Ramos (cell line): ENCODE data around the gene INSC.

Experiments used
- in situ Hi-C: fragments of 300-500 bp; cut with MboI; formaldehyde crosslinking; loops from one replicate; pipeline ENCODE4 v1.14.3; 2022; ENCODE audit warnings: low sequenced_read_pairs; ENCODE audit not compliant: unreplicated experiment

Gene INSC

DNA sequence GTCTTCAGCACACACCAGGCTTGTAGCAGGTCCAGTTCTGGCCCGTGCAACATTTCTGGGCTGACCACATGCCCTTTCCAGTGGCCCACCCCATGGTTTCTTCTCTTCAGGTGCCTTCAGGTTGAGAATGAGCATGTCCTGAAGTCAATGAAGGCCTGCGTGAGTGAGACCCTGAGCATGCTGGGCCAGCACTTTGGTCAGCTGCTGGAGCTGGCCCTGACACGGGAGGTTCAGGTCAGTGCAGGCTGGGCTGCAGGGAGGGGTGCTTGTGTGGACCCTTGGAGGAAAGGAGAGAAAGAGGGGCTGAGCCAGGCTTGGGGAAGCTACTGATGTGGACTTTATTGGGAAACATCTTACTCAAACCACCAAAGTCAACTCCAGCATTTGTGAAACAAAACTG is 63.5 kb downstream of the INSC start:
- in situ Hi-C loops = no loop called here

DNA sequence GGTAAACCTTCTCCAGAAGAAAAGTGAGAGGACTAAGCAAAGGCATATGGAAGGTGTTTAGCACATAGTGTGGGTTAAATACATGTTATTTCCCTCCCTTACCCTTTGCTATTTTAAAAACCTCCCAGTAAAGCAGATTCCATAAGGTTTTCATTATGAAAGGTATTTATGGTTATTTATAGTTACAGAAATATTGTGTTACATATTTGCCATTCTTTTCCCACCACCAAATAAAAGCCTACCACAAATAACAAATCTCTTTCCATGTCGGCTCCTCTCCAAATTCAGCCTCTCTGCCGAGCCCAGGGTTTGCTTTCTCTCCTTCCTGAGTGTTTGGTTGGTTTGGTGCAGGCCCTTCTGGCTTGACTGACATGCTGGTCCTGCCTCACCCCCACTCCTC is 64.4 kb downstream of the INSC start:
- in situ Hi-C loops = no loop called here

DNA sequence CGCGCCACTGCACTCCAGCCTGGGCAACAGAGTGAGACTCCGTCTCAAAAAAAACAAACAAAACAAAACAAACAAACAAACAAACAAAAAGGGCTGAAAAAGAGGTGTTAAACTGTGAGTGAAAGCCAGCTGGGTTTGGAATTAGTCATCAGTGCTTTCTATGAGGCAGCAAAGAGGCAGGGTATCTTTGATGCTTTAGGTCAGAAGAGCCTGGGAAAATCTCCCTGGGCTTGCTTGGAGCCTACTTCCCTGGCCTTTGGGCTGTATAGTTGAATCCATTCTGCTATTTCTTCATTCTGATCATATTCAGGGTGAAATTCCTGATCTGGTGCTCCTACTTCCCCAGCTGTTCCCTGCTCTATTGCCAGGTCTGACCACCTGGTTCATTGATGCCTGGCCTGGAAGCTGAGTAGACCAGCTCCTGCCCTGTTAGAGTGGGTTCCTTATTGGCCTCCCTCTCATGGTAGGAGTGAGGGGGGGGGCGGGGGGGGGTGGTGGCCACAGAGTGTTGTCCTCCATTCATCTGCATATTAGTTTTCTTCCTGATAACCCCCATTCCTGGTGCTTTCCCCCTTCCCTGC is 65.6 kb downstream of the INSC start:
- in situ Hi-C loops = no loop called here

DNA sequence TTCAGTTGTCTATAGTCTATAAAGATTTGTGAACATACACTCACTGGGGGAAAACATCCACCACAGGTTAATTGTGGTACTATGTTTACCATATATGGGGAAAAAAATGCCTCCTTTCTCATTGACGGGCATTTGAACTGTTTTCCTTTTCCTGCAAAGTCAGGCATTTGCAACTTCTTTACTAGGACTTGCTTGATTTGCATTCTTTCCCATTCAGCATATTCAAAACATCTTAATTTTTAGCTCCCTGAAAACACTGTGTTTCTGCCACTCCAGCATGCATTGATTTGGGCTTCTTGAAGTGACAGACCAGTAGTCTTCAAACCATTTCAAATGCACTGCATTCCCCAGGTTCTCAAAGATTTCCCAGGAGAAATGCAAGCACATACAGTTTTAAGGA is 67.6 kb downstream of the INSC start:
- in situ Hi-C loops = no loop called here

DNA sequence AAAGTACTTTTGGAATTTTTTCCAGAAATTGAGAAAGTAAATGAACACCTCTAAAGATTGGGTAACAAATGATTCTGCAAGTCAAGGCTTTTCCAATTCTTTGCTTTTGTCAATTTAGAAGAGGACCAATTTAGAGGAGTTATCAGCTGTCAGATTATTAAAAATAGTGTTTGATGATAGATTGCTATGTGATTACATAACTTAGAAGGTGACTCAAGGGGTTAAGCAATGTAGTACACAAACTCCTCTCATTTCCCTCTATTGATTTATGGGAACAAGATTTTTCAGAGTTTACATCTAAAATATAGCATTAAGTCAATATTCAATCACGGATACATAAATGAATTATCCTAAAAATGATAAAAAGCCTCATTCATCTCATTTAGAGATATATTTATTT is 70.3 kb downstream of the INSC start:
- in situ Hi-C loops = no loop called here

DNA sequence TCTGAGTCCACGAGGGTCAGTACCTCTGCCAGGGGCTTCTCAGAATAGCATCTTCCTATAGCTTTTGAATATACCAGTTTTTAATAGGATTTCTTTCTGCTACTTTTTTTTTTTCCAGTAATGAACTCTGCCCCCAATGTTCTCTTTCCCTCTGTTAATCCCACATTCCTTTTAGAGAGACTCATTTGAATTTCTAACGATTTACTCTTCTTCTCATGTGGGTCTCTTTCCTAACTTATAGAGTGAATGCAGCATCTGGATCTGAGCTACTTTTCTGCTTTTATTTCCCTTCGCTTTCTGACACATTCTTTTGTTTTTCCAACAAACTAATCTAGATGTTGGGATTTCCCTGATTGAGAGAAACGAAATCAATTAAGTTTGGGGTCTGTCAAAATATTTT is 71.4 kb downstream of the INSC start:
- in situ Hi-C loops = no loop called here

DNA sequence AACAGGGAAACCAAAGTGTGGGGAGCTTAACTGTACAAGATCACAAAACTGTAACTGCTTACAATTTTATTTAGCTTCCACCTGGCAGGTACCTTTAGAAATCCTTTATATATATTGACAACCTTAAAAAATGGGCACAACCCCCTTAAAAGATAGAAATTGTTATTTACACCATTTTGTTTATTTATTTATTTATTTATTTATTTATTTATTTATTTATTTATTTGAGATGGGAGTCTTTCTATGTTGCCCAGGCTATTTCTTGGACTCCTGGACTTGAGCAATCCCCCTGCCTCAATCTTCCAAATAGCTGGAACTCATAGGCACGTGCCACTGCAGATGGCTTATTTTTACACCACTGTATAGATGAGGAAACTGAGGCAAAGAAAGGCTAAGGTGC is 74.5 kb downstream of the INSC start:
- in situ Hi-C loops = no loop called here

DNA sequence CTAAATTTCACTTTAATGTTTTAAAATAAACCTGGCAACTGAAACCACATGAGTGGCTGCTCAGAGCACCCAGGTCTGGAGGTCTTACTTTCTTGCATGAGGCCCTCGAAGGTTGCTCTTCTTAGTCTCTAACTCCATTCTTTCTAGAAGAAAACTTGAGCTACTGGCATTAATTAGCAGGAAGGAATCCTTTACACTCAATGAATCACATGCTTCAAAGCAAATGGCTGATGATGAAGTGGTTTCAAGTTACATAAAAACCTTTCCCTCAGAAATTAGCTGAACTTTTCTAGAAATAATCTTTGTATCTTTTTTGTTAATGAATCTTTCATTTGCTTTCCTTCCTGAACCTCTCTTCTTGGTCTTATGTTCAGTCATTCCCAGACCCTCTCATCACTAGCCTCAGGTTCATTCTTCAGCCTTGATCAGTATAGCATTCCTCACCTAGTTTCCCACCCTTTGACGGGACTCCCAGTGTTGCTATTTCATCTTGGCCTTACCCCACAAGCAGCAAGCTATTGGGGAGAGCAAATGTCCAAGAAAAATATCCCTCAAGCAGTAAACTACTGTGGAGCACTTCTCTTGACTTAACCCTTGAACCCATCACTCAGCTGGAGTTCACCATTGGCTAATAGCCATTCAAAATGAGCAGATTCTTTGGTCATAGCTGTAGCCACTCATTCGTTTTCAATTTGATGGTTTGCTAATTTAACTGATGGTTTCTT is 75.1 kb downstream of the INSC start:
- in situ Hi-C loops = loop anchor here (10.0 kb wide), 1 partner anchor 85 kb away; no protein-coding TSS in a partner anchor

DNA sequence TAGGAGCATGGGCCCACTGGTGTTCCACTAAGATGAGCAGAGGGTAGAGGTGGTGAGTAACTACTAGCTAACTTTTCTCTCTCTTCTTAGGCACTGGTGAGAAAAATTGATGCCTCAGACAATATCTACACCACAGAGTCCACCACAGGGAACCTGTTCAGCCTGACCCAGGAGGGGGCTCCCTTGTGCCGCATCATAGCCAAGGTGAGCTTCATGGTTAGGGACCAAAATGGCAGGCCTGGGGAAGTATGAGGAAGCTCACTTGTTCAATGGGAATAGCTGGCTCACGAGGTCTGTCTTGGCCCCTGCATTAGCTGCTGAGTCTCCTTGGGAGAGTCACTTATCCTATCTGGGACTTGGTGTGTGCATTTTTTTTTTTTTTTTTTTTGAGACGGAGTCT is 75.9 kb downstream of the INSC start:
- in situ Hi-C loops = loop anchor here (10.0 kb wide), 1 partner anchor 86 kb away; no protein-coding TSS in a partner anchor

DNA sequence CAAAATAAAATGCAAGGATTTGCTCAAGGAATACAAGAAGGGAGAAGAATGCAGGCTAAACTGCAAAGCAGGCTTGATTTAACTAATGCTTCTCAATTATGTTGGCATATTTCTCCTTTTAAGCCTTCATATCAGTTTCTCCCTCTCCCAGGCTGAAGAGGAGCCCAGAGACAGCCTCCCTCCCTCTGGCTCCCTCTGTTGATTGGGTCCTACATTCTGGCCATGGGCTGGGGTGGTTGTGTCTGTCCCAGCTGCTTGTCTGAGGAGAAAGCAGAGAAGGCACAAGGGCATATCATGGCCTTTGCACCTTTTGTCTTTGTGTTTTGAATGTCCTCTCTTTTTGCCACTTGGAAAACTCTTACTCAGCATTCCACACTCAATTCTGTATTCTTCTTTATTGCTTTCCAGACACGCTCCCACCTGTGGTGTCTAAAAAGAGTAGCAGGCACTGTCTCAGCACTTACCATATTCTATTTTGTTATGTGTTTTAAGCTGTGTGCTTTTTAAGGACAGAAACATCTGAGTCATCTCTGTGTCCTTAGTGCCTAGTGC is 77.4 kb downstream of the INSC start:
- in situ Hi-C loops = loop anchor here (10.0 kb wide), 1 partner anchor 87 kb away; no protein-coding TSS in a partner anchor

DNA sequence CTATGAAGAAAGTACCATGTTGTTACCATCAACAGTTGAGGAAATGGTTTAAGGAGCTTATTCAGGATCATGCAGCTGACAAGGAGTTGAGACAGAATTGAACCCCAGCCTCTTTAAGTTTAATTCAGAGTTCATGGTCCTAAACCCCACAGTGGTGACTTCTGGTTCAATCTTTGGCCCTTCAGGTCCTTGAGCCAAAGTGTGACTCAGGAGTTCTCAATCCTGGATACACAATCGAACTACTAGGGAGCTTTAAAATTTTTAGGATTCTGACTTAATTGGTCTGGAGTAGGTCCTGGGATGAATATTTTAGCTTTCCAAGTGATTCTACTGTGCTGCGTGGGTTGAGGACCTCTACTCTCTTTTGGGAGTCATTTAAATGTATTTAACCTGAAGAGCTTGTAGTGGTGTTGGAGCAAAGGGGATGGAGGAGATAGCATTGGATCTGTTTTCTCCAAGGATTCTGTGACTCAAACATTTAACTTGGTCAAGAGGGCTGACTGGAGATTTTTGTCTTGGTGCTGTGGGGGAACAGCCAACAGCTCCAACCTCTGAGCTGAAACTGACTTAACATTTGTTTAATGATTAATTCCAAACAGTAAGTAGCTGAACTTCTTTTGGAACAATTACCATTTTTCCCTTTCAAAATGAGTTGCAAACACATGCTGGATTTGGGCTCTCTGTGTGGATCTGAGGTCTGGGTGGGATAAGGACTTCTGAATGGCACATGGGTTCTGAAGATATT is 80.1 kb downstream of the INSC start:
- in situ Hi-C loops = loop anchor here (10.0 kb wide), 1 partner anchor 90 kb away; no protein-coding TSS in a partner anchor

DNA sequence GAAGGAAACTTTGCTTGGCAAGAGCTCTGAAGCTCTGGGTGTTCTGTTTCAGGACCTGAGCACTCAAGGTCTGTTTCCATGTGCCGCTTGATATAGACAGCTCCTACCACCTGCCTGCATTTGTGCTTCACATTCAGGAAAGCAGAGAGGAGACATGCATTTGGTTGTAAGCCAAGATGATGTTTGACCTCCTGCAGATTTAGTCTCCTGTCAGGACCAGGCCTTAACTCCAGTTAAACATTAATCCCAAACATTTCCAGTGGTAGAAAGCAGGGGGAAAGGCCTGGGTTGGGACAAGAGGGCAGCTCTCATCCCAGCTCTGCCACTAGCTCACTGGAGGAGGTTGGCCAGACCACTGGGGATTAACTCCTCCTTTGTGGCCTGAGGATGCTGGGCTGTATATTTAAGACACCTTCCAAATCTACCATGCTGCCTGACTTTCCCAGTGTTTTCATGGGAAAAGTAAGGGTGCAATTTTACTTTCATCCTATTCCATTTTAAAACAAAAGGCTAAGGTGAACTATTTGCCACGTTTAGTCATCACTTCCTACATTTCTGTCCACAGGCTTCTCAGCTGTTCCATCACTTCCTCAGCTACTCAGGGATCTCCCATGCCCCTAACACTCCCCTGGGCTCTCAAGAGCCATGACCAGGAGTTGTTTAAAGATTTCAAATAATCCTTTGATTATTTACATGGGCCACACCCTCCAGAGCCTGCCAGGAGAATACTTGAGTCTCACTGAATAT is 80.9 kb downstream of the INSC start:
- in situ Hi-C loops = loop anchor here (10.0 kb wide), 1 partner anchor 91 kb away; no protein-coding TSS in a partner anchor

DNA sequence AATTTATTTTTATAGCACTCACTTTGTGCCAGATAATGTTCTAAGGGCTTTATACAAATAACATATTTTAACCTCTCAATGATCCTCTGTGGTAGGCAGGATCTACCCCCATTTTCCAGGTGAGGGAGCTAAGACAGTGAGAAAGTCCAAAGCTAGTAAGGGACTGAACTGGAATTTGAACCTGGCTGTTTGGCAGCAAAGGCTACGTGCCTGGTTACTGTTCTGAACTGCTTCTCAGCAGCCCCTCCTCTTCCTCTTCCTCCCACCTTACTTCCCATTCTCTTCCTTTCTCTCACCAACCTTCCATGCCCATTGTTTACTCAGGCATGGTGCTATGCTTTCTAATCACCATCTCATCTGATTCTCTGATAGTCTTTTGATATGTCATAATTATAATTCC is 82.0 kb downstream of the INSC start:
- in situ Hi-C loops = loop anchor here (10.0 kb wide), 1 partner anchor 92 kb away; no protein-coding TSS in a partner anchor

DNA sequence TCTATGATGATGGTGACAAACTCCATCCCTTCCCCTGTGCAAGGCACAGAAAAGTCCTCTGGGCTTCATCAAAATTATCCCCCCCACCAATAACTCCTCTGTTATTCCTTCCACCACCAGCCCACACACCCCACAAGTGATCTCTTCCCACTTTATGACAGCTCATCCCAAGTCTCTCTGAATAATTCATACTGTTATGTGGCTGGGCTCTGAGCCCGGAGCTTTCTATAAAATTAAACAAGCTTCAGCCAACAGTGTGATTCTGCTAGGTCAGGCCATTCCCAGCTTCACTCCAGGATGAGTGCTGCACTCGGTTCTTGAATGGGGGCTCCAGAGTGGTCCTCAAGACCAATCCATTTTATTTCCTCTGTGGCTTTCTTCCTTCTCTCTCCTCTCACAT is 83.0 kb downstream of the INSC start:
- in situ Hi-C loops = loop anchor here (10.0 kb wide), 1 partner anchor 93 kb away; no protein-coding TSS in a partner anchor

DNA sequence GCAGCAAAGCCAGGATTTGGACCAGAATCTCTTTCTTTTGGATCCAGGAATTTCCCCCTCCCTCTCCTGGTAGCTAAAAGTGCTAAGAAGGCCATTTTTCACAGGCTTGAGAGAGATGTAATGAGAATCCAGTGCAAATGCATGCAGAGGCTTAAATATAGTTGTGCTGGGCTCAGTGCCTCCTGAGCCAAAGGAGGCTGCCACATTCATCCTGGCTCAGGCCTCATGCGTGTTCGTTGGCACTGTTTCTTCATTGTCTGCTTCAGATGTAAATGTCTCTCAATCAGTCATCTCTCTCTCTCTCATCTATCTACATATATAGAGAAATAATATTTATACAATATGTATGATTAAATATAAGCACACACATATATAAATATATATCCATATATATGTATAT is 83.6 kb downstream of the INSC start:
- in situ Hi-C loops = loop anchor here (10.0 kb wide), 1 partner anchor 93 kb away; no protein-coding TSS in a partner anchor

DNA sequence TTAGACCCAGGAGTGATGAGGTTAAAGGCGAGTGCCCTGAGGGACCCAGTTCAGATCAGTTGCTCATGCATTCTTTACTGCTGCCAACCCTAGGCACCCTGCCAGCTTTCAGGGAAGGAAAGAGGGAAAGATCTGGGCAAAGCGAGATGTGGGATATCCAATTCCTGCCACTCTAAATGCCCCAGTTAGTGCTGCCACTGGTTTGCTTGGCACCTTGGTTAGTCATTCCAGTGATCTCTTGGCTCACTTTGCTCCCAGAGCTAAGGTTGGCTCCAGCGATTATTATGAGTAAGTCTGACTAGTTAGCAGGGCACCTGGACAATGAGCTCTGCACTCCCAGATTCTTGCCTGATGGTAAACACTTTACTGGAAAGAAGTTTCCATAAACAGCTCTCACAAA is 85.0 kb downstream of the INSC start:
- in situ Hi-C loops = loop anchor here (10.0 kb wide), 1 partner anchor 95 kb away; no protein-coding TSS in a partner anchor

DNA sequence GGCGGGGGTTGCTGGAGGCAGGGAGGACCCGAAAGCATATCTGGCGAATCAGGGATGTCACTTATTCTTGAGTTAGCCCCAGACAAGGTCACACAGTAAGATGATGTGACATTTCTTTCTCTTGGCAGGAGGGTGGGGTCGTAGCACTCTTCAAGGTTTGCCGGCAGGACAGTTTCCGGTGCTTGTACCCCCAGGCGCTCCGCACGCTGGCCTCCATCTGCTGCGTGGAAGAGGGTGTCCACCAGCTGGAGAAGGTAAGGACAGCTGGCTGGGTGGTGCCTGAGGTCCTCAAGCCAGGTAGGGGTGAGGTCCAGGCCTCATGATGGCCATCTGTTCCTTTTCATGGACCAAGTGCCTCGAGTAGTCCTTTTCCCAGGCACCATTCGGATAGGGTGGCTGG is 86.0 kb downstream of the INSC start:
- in situ Hi-C loops = no loop called here

DNA sequence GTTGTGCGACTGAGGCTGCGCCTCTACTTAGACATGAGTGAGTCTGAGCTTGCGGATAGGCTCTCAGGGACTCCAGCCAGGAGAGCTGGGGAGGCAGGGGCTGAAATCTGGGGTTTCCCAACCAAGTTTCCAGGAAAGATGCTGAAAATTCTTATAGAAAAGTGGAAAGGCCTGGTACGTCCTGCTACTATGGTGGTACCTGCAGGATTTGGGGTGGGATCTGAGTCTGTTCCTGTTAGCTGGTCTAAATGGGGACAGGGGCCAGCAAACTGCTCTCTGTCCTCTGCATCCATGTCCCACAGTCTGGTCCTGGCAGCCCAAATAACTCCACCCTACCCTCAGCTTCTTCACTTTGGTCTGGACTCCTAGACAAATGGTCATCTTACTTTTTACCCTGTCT is 86.9 kb downstream of the INSC start:
- in situ Hi-C loops = no loop called here

DNA sequence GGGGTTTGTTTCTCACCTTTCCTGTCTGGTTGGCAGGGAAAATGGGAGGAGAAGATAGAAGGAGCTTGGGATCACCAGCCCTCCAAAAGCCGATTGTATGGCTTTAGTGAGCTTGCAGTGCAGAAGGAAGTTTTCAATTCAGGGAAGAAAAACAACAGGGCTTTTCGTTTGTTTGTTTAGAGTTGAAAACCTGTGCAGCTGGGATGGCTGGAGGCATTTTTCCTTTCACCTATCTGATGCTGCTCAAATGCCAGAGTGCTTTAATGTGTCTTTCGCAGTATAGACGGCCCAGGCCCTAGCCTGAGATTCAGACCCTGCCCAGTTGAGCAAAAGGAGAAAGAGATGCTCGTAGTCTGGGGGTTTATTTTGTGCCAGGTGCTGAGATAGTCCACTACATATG is 87.9 kb downstream of the INSC start:
- in situ Hi-C loops = no loop called here

DNA sequence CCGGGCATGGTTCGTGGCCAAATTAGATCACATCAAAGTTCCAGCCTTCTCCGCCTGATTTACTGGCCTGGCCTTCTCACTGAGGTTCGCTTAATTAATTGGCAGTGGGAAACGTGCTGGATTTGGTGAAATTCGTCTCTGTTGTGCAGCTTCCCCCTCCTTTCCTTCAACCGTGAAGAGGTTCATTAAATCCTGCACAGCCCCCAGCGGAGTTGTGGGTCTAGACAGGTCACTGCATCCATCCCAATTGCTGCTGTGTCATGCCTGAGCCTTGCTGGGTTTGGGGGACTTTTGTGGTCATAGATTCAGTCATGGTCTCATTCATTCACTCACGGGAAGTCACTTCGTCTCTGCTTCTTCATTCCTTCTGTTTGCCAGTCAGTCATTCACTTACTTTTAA is 90.0 kb downstream of the INSC start:
- in situ Hi-C loops = no loop called here
